OCI-LY3 (cell line): ENCODE results near the gene NNMT.

Source experiments
- EZH2phosphoT487 ChIP-seq: fragments of 200-600 bp; shearing (Covaris generic); IDR thresholded peaks from 2 replicates; pipeline ENCODE4 v1.6.1; 2018; ENCODE audit warnings: antibody characterized with exemption, mixed run types, low read depth
- TF ChIP-seq, protein P1 (sequence below): fragments of 200-600, 300-600 bp; sonication (generic); IDR thresholded peaks from 2 replicates; pipeline ENCODE4 v1.5.1; 2014; ENCODE audit warnings: antibody characterized with exemption, low read length, low read depth

DNA sequence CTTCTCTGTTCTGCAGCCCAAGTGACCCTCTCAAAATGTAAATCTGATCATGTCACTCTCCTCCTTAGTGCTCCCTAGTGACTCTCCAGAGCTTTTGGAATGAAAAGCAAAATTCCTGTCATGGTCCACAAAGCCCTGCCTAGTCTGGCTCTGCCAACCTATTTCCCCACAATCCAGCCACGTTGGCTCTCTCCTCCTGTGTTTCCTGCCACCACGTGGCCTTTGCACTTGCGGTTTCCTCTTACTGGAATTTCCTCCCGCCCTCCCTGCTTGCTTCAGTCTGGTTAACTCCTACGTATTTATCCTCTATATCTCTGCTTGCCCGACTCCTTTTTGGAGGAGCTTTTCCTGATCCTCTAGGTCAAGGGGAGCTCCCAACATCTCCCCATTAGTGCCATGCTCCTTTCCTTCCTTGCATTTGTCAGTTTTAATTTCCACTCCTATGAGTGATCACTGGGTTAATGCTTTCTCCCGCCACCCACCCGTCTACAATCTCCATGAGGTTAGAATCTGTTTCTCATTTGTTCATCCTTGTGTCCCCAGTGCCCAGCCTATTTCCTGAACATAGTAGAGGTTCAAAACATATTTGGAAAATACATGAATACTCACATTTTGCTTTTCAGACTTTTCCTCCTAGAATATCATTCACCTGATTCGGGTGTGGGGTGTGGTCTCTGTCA, 11.5 kb downstream of the NNMT start:
- TF ChIP-seq, protein P1, sequence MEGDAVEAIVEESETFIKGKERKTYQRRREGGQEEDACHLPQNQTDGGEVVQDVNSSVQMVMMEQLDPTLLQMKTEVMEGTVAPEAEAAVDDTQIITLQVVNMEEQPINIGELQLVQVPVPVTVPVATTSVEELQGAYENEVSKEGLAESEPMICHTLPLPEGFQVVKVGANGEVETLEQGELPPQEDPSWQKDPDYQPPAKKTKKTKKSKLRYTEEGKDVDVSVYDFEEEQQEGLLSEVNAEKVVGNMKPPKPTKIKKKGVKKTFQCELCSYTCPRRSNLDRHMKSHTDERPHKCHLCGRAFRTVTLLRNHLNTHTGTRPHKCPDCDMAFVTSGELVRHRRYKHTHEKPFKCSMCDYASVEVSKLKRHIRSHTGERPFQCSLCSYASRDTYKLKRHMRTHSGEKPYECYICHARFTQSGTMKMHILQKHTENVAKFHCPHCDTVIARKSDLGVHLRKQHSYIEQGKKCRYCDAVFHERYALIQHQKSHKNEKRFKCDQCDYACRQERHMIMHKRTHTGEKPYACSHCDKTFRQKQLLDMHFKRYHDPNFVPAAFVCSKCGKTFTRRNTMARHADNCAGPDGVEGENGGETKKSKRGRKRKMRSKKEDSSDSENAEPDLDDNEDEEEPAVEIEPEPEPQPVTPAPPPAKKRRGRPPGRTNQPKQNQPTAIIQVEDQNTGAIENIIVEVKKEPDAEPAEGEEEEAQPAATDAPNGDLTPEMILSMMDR: no peak
- TF ChIP-seq EZH2phosphoT487: no peak
